Epithelial cell of proximal tubule (primary cell): ENCODE results near the gene STT3A. TPM values are rescaled to one million over a fixed set of nuclear protein-coding genes. Genes with fewer than 3 reads are reported as not detected.

Source experiments
- DNase-seq: peaks from one replicate; pipeline ENCODE4 v3.0.0-alpha.2; 2011; ENCODE audit warnings: low read depth
- H3K4me3 ChIP-seq: 2 replicates; pipeline ENCODE4 v1.5.1; 2011; ENCODE audit warnings: low read depth, mild to moderate bottlenecking, low read length
- CTCF ChIP-seq: conservative IDR thresholded peaks from 2 replicates; pipeline ENCODE4 v1.5.1; 2012; ENCODE audit warnings: low read depth, mild to moderate bottlenecking, low read length
- total RNA-seq: library from RNA; depleted of rRNA; stranded (reverse); fragments of >200 nt; gene quantifications from 2 replicates; pipeline ENCODE4 v1.2.3, GENCODE V29; 2015

STT3A gene
- total RNA-seq, 1 donor from 2014 or later: 190 TPM

- TF ChIP-seq CTCF: no peak
- DNase-seq: no peak
- no peak overlapping the region for H3K4me3 ChIP-seq
These were observed 12.8 kb downstream of the STT3A start for GRCh38 chr11:125605417-125605816.

- no peak overlapping the region for H3K4me3 ChIP-seq
- DNase-seq: no peak
- TF ChIP-seq CTCF: no peak
These were observed 16.9 kb downstream of the STT3A start for GRCh38 chr11:125609545-125609944.

GRCh38 chr11:125618383-125618782 is 25.7 kb downstream of the STT3A start:
- DNase-seq: no peak
- H3K4me3 ChIP-seq: no peak overlapping the region
- no peak for TF ChIP-seq CTCF

GRCh38 chr11:125621995-125622394 is 29.3 kb downstream of the STT3A start:
- H3K4me3 ChIP-seq: no peak overlapping the region
- no peak for DNase-seq
- no peak for TF ChIP-seq CTCF

GRCh38 chr11:125623064-125623463 is 30.4 kb downstream of the STT3A start:
- no peak overlapping the region for H3K4me3 ChIP-seq
- TF ChIP-seq CTCF: no peak
- DNase-seq: no peak

GRCh38 chr11:125624756-125625213 is 32.1 kb downstream of the STT3A start, which contains the start of gene CHEK1:
CHEK1 (plus strand) TSS chr11:125625163; CDS start chr11:125626769, 1,606 bp downstream.
- TF ChIP-seq CTCF: no peak
- no peak for DNase-seq

GRCh38 chr11:125625225-125625629 is 32.6 kb downstream of the STT3A start:
- TF ChIP-seq CTCF: no peak
- no peak for DNase-seq
- H3K4me3 ChIP-seq: peak overlapping the region; percentile 72

More at GRCh38 chr11:125624756-125625213, 32.1 kb downstream of the STT3A start, which contains the start of gene CHEK1:
- peak within 1 kb of the TSS; percentile 72 for H3K4me3 ChIP-seq
